Kasumi-1 (cell line): Measurements from ENCODE around the gene CAPZA1.
"Not testable (repeated sequence)": the region's sequence is repeated elsewhere in the genome, so short reads cannot be mapped to it uniquely, and the experiment has no call there.

Source experiments
- DNase-seq, 2 experiments: peaks; one replicate each; lab custom pipeline; 2025; lab: John Stamatoyannopoulos, UW

Gene CAPZA1

GRCh38 chr1:112619518-112620376, at the start of gene CAPZA1:
CAPZA1 (plus strand) TSS chr1:112619832; CDS start chr1:112619845, 13 bp downstream.
- DNase-seq = peak; percentile 90 to 91

GRCh38 chr1:112575154-112575804, 44.4 kb upstream of the CAPZA1 start:
- DNase-seq = no peak

- DNase-seq = no peak
Observed at GRCh38 chr1:112576240-112576639, 43.4 kb upstream of the CAPZA1 start.

GRCh38 chr1:112579801-112580510, 39.7 kb upstream of the CAPZA1 start:
- DNase-seq = no peak

- DNase-seq = no peak
Observed at GRCh38 chr1:112581586-112582192, 37.9 kb upstream of the CAPZA1 start.

GRCh38 chr1:112583366-112583765, 36.3 kb upstream of the CAPZA1 start:
- DNase-seq = no peak

- DNase-seq = no peak
Observed at GRCh38 chr1:112589766-112590165, 29.9 kb upstream of the CAPZA1 start.

GRCh38 chr1:112594208-112594876, 25.3 kb upstream of the CAPZA1 start:
- no peak for DNase-seq

GRCh38 chr1:112599477-112599876, 20.2 kb upstream of the CAPZA1 start:
- no peak for DNase-seq

GRCh38 chr1:112603012-112603411, 16.6 kb upstream of the CAPZA1 start:
- DNase-seq = no peak

- DNase-seq = no peak
Observed at GRCh38 chr1:112603541-112603940, 16.1 kb upstream of the CAPZA1 start.

- no peak for DNase-seq
Observed at GRCh38 chr1:112605633-112606327, 13.9 kb upstream of the CAPZA1 start.

GRCh38 chr1:112614460-112615065, 5.1 kb upstream of the CAPZA1 start:
- DNase-seq = peak; percentile 62 to 76

GRCh38 chr1:112618114-112618720, 1.4 kb upstream of the CAPZA1 start:
- peak; percentile 45 to 53 for DNase-seq

GRCh38 chr1:112618721-112619517, 713 bp upstream of the CAPZA1 start, which contains the start of gene ST7L:
ST7L (minus strand) TSS chr1:112619141; CDS start chr1:112619113, 28 bp downstream.
- DNase-seq = peak; percentile 53 to 56

- no peak for DNase-seq
Observed at GRCh38 chr1:112620377-112620695, 704 bp downstream of the CAPZA1 start.

GRCh38 chr1:112624493-112624892, 4.9 kb downstream of the CAPZA1 start:
- not testable (repeated sequence) for DNase-seq

- no peak for DNase-seq
Observed at GRCh38 chr1:112625696-112626095, 6.1 kb downstream of the CAPZA1 start.

- no peak for DNase-seq
Observed at GRCh38 chr1:112626193-112626592, 6.6 kb downstream of the CAPZA1 start.
